ENCODE data around the gene KCNQ1.

GRCh38 chr11:2498750-2499149, 53.9 kb downstream of the KCNQ1 start:
- TF ChIP-seq CTCF (IDR thresholded peaks at IDR 0.05) (no peak), POLR2A (IDR thresholded peaks at IDR 0.05) (no peak)

Data from lower leg skin (tissue), 3 donors.